Measurements from ENCODE around the gene KSR1. TPM values are rescaled to one million over a fixed set of nuclear protein-coding genes. Genes with fewer than 3 reads are reported as not detected.

The KSR1 gene
- total RNA-seq, 2 donors from 2014 or later, result 99.9 to 142 TPM

GRCh38 chr17:27438348-27438998 lies 17.8 kb upstream of the KSR1 start:
- Histone ChIP-seq H3K4me1 (no peaks in the 10 kb centered on the region), H3K4me3 (no peak overlapping the region)

GRCh38 chr17:27439342-27439741 lies 16.9 kb upstream of the KSR1 start:
- H3K4me3 ChIP-seq, result no peak overlapping the region
- no peaks in the 10 kb centered on the region for H3K36me3 ChIP-seq (replicated peaks in 1 of 2; ENCODE audit: insufficient read depth in 1 of 2, low read depth in 2 of 2)
- H3K9me3 ChIP-seq, result no peaks in the 10 kb centered on the region
- no peak overlapping the region for H3K27ac ChIP-seq
- DNase-seq, result no peak
- WGBS, 2 donors, result 60 to 62% methylated on average over 4 of the region's 4 CpGs
- H3K27me3 ChIP-seq, result no peaks in the 10 kb centered on the region
- TF ChIP-seq CTCF (IDR thresholded peaks at IDR 0.05) (no peak), POLR2A (IDR thresholded peaks at IDR 0.05) (no peak)
- no peak for ATAC-seq
- no peaks in the 10 kb centered on the region for H3K4me1 ChIP-seq
- intact Hi-C loops (cut with DNase I), result no loop called here

More at GRCh38 chr17:27438348-27438998, 17.8 kb upstream of the KSR1 start:
- no peak for TF ChIP-seq CTCF (IDR thresholded peaks at IDR 0.05)
- TF ChIP-seq POLR2A (IDR thresholded peaks at IDR 0.05), result no peak
- Histone ChIP-seq H3K36me3 (replicated peaks in 1 of 2; ENCODE audit: insufficient read depth in 1 of 2, low read depth in 2 of 2) (no peaks in the 10 kb centered on the region), H3K9me3 (no peaks in the 10 kb centered on the region), H3K27ac (no peak overlapping the region), H3K27me3 (no peaks in the 10 kb centered on the region)
- WGBS, 2 donors, result 90 to 94% methylated on average over 10 of the region's 10 CpGs
- ATAC-seq, result no peak
- DNase-seq, result no peak
- intact Hi-C loops (cut with DNase I), result no loop called here

GRCh38 chr17:27442702-27443101 lies 13.5 kb upstream of the KSR1 start:
- Histone ChIP-seq H3K27ac (no peak overlapping the region), H3K4me3 (no peak overlapping the region), H3K36me3 (replicated peaks in 1 of 2; ENCODE audit: insufficient read depth in 1 of 2, low read depth in 2 of 2) (no peaks in the 10 kb centered on the region), H3K4me1 (no peaks in the 10 kb centered on the region), H3K9me3 (no peaks in the 10 kb centered on the region), H3K27me3 (no peaks in the 10 kb centered on the region)
- intact Hi-C loops (cut with DNase I), result no loop called here
- WGBS, 2 donors, result 27 to 60% methylated on average over 5 of the region's 5 CpGs
- no peak for DNase-seq
- no peak for ATAC-seq
- TF ChIP-seq CTCF (IDR thresholded peaks at IDR 0.05) (no peak), POLR2A (IDR thresholded peaks at IDR 0.05) (no peak)

- no peak for ATAC-seq
- no peak for DNase-seq
- Histone ChIP-seq H3K9me3 (no peaks in the 10 kb centered on the region), H3K36me3 (replicated peaks in 1 of 2; ENCODE audit: insufficient read depth in 1 of 2, low read depth in 2 of 2) (no peaks in the 10 kb centered on the region), H3K4me1 (no peaks in the 10 kb centered on the region), H3K27ac (no peak overlapping the region), H3K27me3 (no peaks in the 10 kb centered on the region), H3K4me3 (no peak overlapping the region)
- intact Hi-C loops (cut with DNase I), result no loop called here
- TF ChIP-seq POLR2A (IDR thresholded peaks at IDR 0.05), result no peak
- no peak for TF ChIP-seq CTCF (IDR thresholded peaks at IDR 0.05)
- WGBS, 2 donors, result 80 to 90% methylated on average over 6 of the region's 6 CpGs
Measured at GRCh38 chr17:27443491-27443890, 12.8 kb upstream of the KSR1 start.

GRCh38 chr17:27445971-27446370 lies 10.3 kb upstream of the KSR1 start:
- Histone ChIP-seq H3K27me3 (no peaks in the 10 kb centered on the region), H3K36me3 (replicated peaks in 1 of 2; ENCODE audit: insufficient read depth in 1 of 2, low read depth in 2 of 2) (no peaks in the 10 kb centered on the region), H3K4me1 (no peaks in the 10 kb centered on the region), H3K9me3 (no peaks in the 10 kb centered on the region), H3K27ac (no peak overlapping the region), H3K4me3 (no peak overlapping the region)
- WGBS, 2 donors, result 82 to 88% methylated on average over 7 to 8 of the region's 8 CpGs
- TF ChIP-seq POLR2A (IDR thresholded peaks at IDR 0.05), result no peak
- TF ChIP-seq CTCF (IDR thresholded peaks at IDR 0.05), result no peak
- no peak for DNase-seq
- no peak for ATAC-seq
- intact Hi-C loops (cut with DNase I), result no loop called here
